ENCODE results near the gene TCAF1. TPM values are rescaled to one million over a fixed set of nuclear protein-coding genes. Genes with fewer than 3 reads are reported as not detected.
"Not testable (repeated sequence)": the region's sequence is repeated elsewhere in the genome, so short reads cannot be mapped to it uniquely, and the experiment has no call there.

The TCAF1 gene
- total RNA-seq, 2 experiments from 2014 or later = 18.2 to 19.6 TPM

DNA sequence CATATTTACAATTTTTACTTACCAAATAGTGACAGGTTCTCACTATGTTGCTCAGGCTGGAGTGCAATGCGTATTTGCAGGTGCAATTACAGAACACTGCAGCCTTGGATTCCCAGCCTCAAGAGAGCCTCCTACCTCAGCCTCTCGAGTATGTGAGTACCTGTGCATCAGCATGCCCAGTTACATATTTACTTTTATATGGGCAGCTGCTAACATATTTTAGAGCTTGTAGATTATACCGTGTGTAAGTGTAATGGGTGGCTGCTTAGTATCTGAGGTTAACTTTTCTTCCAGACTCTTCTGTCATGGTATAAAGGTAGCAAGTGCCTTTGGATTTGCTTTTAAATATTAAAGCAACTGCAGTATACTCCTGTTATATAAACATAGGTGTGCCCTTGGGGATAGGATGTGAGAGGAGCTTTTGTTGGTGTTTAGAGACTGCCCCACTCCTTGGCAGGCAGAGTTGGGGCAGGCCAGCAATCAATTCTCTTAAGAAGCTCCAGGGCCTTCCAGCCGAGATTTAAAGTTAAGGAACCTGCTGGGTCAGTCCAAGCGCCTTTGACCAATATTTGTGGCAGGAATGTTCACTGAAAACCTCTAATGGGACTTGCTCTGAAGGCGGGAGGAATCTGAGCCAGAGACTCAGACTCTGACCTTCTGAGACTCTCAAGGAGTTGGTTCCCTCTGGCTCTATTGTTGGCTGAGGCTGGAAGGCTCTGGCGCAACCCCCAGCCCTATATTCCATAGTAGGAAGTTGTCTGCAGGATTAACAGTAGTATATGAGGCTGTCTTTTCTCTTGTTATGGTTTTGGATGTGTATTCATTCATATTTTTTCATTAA is 77.5 kb downstream of the TCAF1 start:
- H3K27ac Mint-ChIP-seq; POLR2A ChIA-PET; H3K27me3 Mint-ChIP-seq; H3K9me3 Mint-ChIP-seq; ATAC-seq (ENCODE audit: low read depth); DNase-seq; H3K36me3 Mint-ChIP-seq; H3K4me1 Mint-ChIP-seq; H3K4me3 Mint-ChIP-seq: not testable (repeated sequence)

- H3K36me3 Mint-ChIP-seq; H3K9me3 Mint-ChIP-seq; H3K27ac Mint-ChIP-seq; POLR2A ChIA-PET; H3K27me3 Mint-ChIP-seq; DNase-seq; H3K4me1 Mint-ChIP-seq; H3K4me3 Mint-ChIP-seq; ATAC-seq (ENCODE audit: low read depth): not testable (repeated sequence)
Observed at GRCh38 chr7:143823634-143824294, 78.2 kb downstream of the TCAF1 start.

- H3K4me3 Mint-ChIP-seq, POLR2A ChIA-PET, H3K36me3 Mint-ChIP-seq, DNase-seq, H3K9me3 Mint-ChIP-seq, H3K27ac Mint-ChIP-seq, H3K27me3 Mint-ChIP-seq, H3K4me1 Mint-ChIP-seq: not testable (repeated sequence)
- peak; percentile 74 for ATAC-seq (ENCODE audit: low read depth)
Observed at GRCh38 chr7:143821392-143822277, 80.3 kb downstream of the TCAF1 start.

- H3K9me3 Mint-ChIP-seq, H3K4me1 Mint-ChIP-seq, POLR2A ChIA-PET, H3K27me3 Mint-ChIP-seq, DNase-seq, H3K4me3 Mint-ChIP-seq, H3K36me3 Mint-ChIP-seq, H3K27ac Mint-ChIP-seq: not testable (repeated sequence)
- ATAC-seq (ENCODE audit: low read depth) = peak; percentile 28
Observed at GRCh38 chr7:143817873-143818272, 84.1 kb downstream of the TCAF1 start.

DNA sequence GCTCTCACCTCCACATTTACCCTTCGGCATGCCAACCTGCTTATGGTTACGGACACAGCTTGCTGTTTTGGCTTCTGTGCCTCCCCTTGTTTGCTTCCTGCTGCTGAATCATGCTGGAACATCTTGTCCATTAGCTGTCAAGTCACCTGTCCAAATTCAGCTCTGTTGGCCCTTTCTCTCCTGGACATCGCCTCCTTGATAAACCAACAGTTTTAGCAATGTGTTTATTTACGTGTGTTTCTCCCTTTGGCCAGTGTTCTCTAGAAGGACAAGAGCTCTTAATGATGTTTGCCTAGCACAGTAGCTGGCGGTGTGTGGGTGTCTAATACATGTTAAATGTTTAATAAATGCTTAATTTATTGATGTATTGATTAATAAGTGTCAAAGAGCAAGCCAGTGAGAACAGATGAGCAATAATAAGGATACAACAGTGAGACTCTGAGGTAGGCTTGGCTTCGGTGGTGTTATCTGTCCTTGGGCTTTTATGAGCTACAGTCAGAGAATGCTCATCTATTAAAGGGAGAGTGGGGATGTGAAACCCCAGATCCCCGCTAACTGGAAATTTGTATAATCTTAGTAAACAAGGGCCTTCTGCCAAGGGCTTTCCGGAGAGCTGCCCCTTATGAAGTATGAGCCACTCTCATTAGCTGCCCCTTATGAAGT is 85.4 kb downstream of the TCAF1 start:
- H3K4me3 Mint-ChIP-seq, POLR2A ChIA-PET: not testable (repeated sequence)

DNA sequence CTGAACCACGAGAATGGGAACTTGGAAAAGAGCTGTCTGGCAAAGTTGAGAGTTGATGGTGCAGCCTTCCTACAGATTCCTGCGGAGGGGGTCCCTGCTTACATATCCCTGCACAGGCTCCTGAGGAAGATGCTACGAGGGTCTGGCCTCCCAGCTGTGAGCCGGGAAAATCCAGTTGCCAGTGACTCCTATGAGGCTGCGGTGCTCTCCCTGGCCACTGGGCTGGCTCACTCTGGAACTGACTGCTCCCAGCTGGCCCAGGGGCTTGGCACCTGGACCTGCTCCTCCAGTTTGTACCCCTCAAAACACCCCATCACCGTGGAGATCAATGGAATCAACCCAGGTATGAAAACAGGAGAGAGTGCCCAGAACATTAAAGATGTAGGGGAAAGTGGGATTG is 91.3 kb downstream of the TCAF1 start:
- H3K9me3 Mint-ChIP-seq; H3K27ac Mint-ChIP-seq; H3K27me3 Mint-ChIP-seq; POLR2A ChIA-PET; H3K36me3 Mint-ChIP-seq; H3K4me3 Mint-ChIP-seq; H3K4me1 Mint-ChIP-seq; DNase-seq; ATAC-seq (ENCODE audit: low read depth): not testable (repeated sequence)

More for the DNA sequence above, 85.4 kb downstream of the TCAF1 start:
- not testable (repeated sequence) for H3K36me3 Mint-ChIP-seq; DNase-seq; H3K27me3 Mint-ChIP-seq; H3K9me3 Mint-ChIP-seq; ATAC-seq (ENCODE audit: low read depth); H3K27ac Mint-ChIP-seq; H3K4me1 Mint-ChIP-seq

- H3K4me1 Mint-ChIP-seq; DNase-seq; H3K27ac Mint-ChIP-seq; H3K27me3 Mint-ChIP-seq; ATAC-seq (ENCODE audit: low read depth); POLR2A ChIA-PET; H3K36me3 Mint-ChIP-seq; H3K4me3 Mint-ChIP-seq; H3K9me3 Mint-ChIP-seq: not testable (repeated sequence)
Observed at GRCh38 chr7:143806664-143807071, 95.3 kb downstream of the TCAF1 start.

Other genes starting within 250 kb of the TCAF1 start
- gene CTAGE6, start 144.5 kb downstream of the TCAF1 start, total RNA-seq = 1 to 10 TPM; 1.5 to 1.9 TPM
- gene OR2F2, start 33.1 kb upstream of the TCAF1 start, total RNA-seq = not detected
- gene OR2F1, start 52.7 kb upstream of the TCAF1 start, total RNA-seq = not detected
- gene OR6B1, start 98.1 kb upstream of the TCAF1 start, total RNA-seq = not detected
- not detected for gene OR2A5, start 146.8 kb upstream of the TCAF1 start, total RNA-seq
- not detected for gene OR2A25, start 167.6 kb upstream of the TCAF1 start, total RNA-seq
- not detected for gene OR2A12, start 184.1 kb upstream of the TCAF1 start, total RNA-seq
- not detected for gene OR2A2, start 207.4 kb upstream of the TCAF1 start, total RNA-seq
- not detected for gene OR2A14, start 221.0 kb upstream of the TCAF1 start, total RNA-seq

Measured in activated naive CD8-positive, alpha-beta T cell treated with anti-CD3 and anti-CD28 coated beads, Interleukin-2, amount 10 ng/mL, durations not matched to agents 7 days and 5 days (primary cell).